ENCODE measurements around the gene SEC61A2. TPM values are rescaled to one million over a fixed set of nuclear protein-coding genes. Genes with fewer than 3 reads are reported as not detected.

The SEC61A2 gene
- total and polyA plus RNA-seq, 10 of the 15 experiments (the other 5 are each of a cell fraction or from before 2014, with no cell fraction given): 3.0 to 36.2 (median 8.6) TPM

GRCh38 chr10:12113627-12114026 lies 15.8 kb upstream of the SEC61A2 start:
- CTCF ChIA-PET: interaction anchor here (0.7 kb wide), 1 partner anchor 19 kb away, joined by 3 read pairs; no protein-coding TSS in a partner anchor
- Histone ChIP-seq H3K79me2 (ENCODE audit: control insufficient read depth, insufficient read depth, low read length) (no peaks in the 10 kb centered on the region), H2AFZ (ENCODE audit: control insufficient read depth, low read depth, low read length) (no peak overlapping the region), H3K27ac (ENCODE audit: control insufficient read depth, insufficient read depth) (peak overlapping the region; percentile 9), H3K27me3 (replicated peaks in 1 of 2; ENCODE audit: control insufficient read depth in 2 of 2, insufficient read depth in 2 of 2, low read length in 1 of 2) (no peaks in the 10 kb centered on the region), H4K20me1 (ENCODE audit: control insufficient read depth, insufficient read depth) (no peaks in the 10 kb centered on the region), H3K9ac (ENCODE audit: control insufficient read depth, insufficient read depth, low read length) (no peak overlapping the region), H3K9me3 (replicated peaks; ENCODE audit: control insufficient read depth, insufficient read depth, low read length) (no peaks in the 10 kb centered on the region), H3K36me3 (ENCODE audit: control insufficient read depth in 2 of 2, insufficient read depth in 2 of 2, low read length in 1 of 2) (peaks cover 1 to 15% of the 10 kb centered on the region in 2 experiments; a peak in 3 of 4 replicates), H3K4me3 (no peak overlapping the region), H3K4me2 (ENCODE audit: control insufficient read depth, insufficient read depth) (0 out of 2 replicates have a peak overlapping the region, but pooled peaks have one; percentile 71), H3K4me1 (ENCODE audit: control insufficient read depth, insufficient read depth, low read length) (peaks cover 14% of the 10 kb centered on the region)
- intact Hi-C loops (cut with micrococcal nuclease; ENCODE audit: unreplicated experiment) (no loop called here), in situ Hi-C loops (cut with MboI) (no loop called here)
- no peak for ATAC-seq
- no TSS peak for BruUV-seq (replicated peaks)
- DNase-seq (ENCODE audit: low read depth, low spot score): no peak
- SMC1A ChIA-PET (ENCODE audit: uncharacterized antibody, unreplicated experiment): no interaction called here
- RAD21 ChIA-PET (ENCODE audit: unreplicated experiment): no interaction called here
- no peak for TF ChIP-seq RB1 (IDR thresholded peaks at IDR 0.05; ENCODE audit: borderline replicate concordance)
- no peak for TF ChIP-seq PRDM15 (CRISPR knock-in tag; IDR thresholded peaks at IDR 0.05)
- TF ChIP-seq IRF4 (IDR thresholded peaks at IDR 0.05; ENCODE audit: low read depth, low read length): no peak
- TF ChIP-seq STAT3 (IDR thresholded peaks at IDR 0.05; ENCODE audit: low read depth, low read length): no peak
- TF ChIP-seq ASH2L (IDR thresholded peaks at IDR 0.05; ENCODE audit: borderline replicate concordance, low read depth): no peak
- no peak for TF ChIP-seq CEBPB (IDR thresholded peaks at IDR 0.05; ENCODE audit: borderline replicate concordance in 1 of 2, low read depth in 2 of 2, low read length in 2 of 2)
- TF ChIP-seq, protein P1, sequence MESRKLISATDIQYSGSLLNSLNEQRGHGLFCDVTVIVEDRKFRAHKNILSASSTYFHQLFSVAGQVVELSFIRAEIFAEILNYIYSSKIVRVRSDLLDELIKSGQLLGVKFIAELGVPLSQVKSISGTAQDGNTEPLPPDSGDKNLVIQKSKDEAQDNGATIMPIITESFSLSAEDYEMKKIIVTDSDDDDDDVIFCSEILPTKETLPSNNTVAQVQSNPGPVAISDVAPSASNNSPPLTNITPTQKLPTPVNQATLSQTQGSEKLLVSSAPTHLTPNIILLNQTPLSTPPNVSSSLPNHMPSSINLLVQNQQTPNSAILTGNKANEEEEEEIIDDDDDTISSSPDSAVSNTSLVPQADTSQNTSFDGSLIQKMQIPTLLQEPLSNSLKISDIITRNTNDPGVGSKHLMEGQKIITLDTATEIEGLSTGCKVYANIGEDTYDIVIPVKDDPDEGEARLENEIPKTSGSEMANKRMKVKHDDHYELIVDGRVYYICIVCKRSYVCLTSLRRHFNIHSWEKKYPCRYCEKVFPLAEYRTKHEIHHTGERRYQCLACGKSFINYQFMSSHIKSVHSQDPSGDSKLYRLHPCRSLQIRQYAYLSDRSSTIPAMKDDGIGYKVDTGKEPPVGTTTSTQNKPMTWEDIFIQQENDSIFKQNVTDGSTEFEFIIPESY (IDR thresholded peaks at IDR 0.05): no peak
- no peak for TF ChIP-seq CHD1 (IDR thresholded peaks at IDR 0.05; ENCODE audit: low read depth, low read length)
- no peak for TF ChIP-seq ATF7 (IDR thresholded peaks at IDR 0.05; ENCODE audit: low read depth)
- no peak for TF ChIP-seq BMI1 (IDR thresholded peaks at IDR 0.05; ENCODE audit: borderline replicate concordance)
- TF ChIP-seq EGR1 (IDR thresholded peaks at IDR 0.05; ENCODE audit: borderline replicate concordance in 1 of 2, low read depth in 2 of 2, low read length in 2 of 2): no peak
- no peak for TF ChIP-seq IRF3 (IDR thresholded peaks at IDR 0.05)
- no peak for TF ChIP-seq ZNF384 (IDR thresholded peaks at IDR 0.05; ENCODE audit: borderline replicate concordance, low read depth, low read length)
- no peak for FAIRE-seq
- WGBS (ENCODE audit: insufficient coverage, insufficient replicate concordance, low lambda C conversion rate, missing lambda C conversion rate): 96% methylated on average over 2 of the region's 2 CpGs
- POLR2A ChIA-PET: interaction anchor here (0.6 kb wide), 1 partner anchor 58 kb away, joined by 3 read pairs; no protein-coding TSS in a partner anchor
